GM12878 (cell line): ENCODE measurements around the gene SHISA4. TPM values are rescaled to one million over a fixed set of nuclear protein-coding genes. Genes with fewer than 3 reads are reported as not detected.

ENCODE experiments used
- ASH2L ChIP-seq: fragments of 300-600, 200-600 bp; sonication (generic); IDR thresholded peaks from 2 replicates; pipeline ENCODE4 v1.6.1; 2017; ENCODE audit warnings: low read depth, mild to moderate bottlenecking, borderline replicate concordance
- CBX5 ChIP-seq: sonication (generic); IDR thresholded peaks from 2 replicates; pipeline ENCODE4 v1.6.1; 2016; ENCODE audit warnings: low read depth, moderate library complexity, mild to moderate bottlenecking, inconsistent platforms
- CEBPZ ChIP-seq: fragments of 150-350 bp; IDR thresholded peaks from 2 replicates; pipeline ENCODE4 v1.6.1; 2016; ENCODE audit warnings: low read depth, low read length
- CREM ChIP-seq: IDR thresholded peaks from 2 replicates; pipeline ENCODE4 v1.6.1; 2014; ENCODE audit warnings: antibody characterized with exemption, low read depth
- EZH2 ChIP-seq: IDR thresholded peaks from 2 replicates; pipeline ENCODE4 v1.6.1; 2012; ENCODE audit warnings: low read depth, mild to moderate bottlenecking, control low read depth, inconsistent platforms, low read length, borderline replicate concordance; ENCODE audit not compliant: control insufficient read depth
- MEF2B ChIP-seq: fragments of 450-650 bp; IDR thresholded peaks from 2 replicates; pipeline ENCODE4 v1.6.1; 2018; ENCODE audit warnings: mild to moderate bottlenecking, moderate library complexity; ENCODE audit not compliant: partially characterized antibody, poor library complexity, severe bottlenecking
- PML ChIP-seq: IDR thresholded peaks from 2 replicates; pipeline ENCODE4 v1.6.1; 2012; ENCODE audit warnings: low read length, inconsistent platforms
- RELB ChIP-seq: fragments of 450-650 bp; IDR thresholded peaks from 2 replicates; pipeline ENCODE4 v1.6.1; 2017; ENCODE audit warnings: low read depth, mild to moderate bottlenecking, moderate library complexity
- SMAD1 ChIP-seq: fragments of 450-650 bp; IDR thresholded peaks from 2 replicates; pipeline ENCODE4 v1.6.1; 2018; ENCODE audit warnings: mild to moderate bottlenecking, low read depth; ENCODE audit not compliant: partially characterized antibody
- SRF ChIP-seq, 2 experiments: IDR thresholded peaks; 2 replicates each; pipeline ENCODE4 v1.6.1; 2011; ENCODE audit warnings: low read depth in 2 of 2, low read length in 2 of 2, mild to moderate bottlenecking in 1 of 2, moderate library complexity in 1 of 2
- TAF1 ChIP-seq: IDR thresholded peaks from 2 replicates; pipeline ENCODE4 v1.6.1; 2011; ENCODE audit warnings: mild to moderate bottlenecking, low read depth, low read length, borderline replicate concordance
- TCF3 ChIP-seq: IDR thresholded peaks from 2 replicates; pipeline ENCODE4 v1.6.1; 2012; ENCODE audit warnings: low read depth, mild to moderate bottlenecking, low read length, borderline replicate concordance; ENCODE audit not compliant: insufficient read depth
- ZBTB11 ChIP-seq: fragments of 450-650 bp; formaldehyde crosslinking; IDR thresholded peaks from 2 replicates; pipeline ENCODE4 v1.5.0; 2022; ENCODE audit warnings: mild to moderate bottlenecking, missing genetic modification characterization
- polyA plus RNA-seq, 11 experiments: library from polyadenylated mRNA; depleted of rRNA in 4 of 11; unstranded in 6 of 11; stranded (reverse) in 5 of 11; fragments of >200 nt; fragmentation: Nextera tagmentation in 4 of 11; fragmentation: Illumina TruSeq in 1 of 11; extraction: Ambion mirVana in 4 of 11; extraction: Trizol in 1 of 11; gene quantifications; 1 replicate in 1 of 11; 2 replicates in 10 of 11; pipeline versions ENCODE4 v1.2.1 to v1.2.3, GENCODE V29; 2011 to 2016; ENCODE audit warnings: inconsistent platforms in 2 of 11, missing spikeins in 2 of 11, low read depth in 1 of 11
- total RNA-seq, 4 experiments: library from RNA; depleted of rRNA in 3 of 4; stranded (reverse); fragments of >200 nt in 3 of 4; fragmentation: Illumina TruSeq in 1 of 4; extraction: Trizol in 1 of 4; gene quantifications; 2 replicates each; pipeline versions ENCODE4 v1.2.1 to v1.2.3, GENCODE V29; 2013 to 2021
- TF ChIP-seq, protein P1 (sequence below): fragments of 150-350 bp; IDR thresholded peaks from 2 replicates; pipeline ENCODE4 v1.6.1; 2014; ENCODE audit warnings: mild to moderate bottlenecking, low read depth, low read length
- TF ChIP-seq, protein P2 (sequence below): fragments of 450-650 bp; IDR thresholded peaks from 2 replicates; pipeline ENCODE4 v1.6.1; 2016; ENCODE audit warnings: mild to moderate bottlenecking, moderate library complexity, borderline replicate concordance

SHISA4 gene
- total and polyA plus RNA-seq, 10 of the 15 experiments (the other 5 are each of a cell fraction or from before 2014, with no cell fraction given): 0.07 TPM; not detected in 8

GRCh38 chr1:201882665-201883132, 6.0 kb upstream of the SHISA4 start (continued):
- no peak for TF ChIP-seq ZBTB11
- TF ChIP-seq, protein P1, sequence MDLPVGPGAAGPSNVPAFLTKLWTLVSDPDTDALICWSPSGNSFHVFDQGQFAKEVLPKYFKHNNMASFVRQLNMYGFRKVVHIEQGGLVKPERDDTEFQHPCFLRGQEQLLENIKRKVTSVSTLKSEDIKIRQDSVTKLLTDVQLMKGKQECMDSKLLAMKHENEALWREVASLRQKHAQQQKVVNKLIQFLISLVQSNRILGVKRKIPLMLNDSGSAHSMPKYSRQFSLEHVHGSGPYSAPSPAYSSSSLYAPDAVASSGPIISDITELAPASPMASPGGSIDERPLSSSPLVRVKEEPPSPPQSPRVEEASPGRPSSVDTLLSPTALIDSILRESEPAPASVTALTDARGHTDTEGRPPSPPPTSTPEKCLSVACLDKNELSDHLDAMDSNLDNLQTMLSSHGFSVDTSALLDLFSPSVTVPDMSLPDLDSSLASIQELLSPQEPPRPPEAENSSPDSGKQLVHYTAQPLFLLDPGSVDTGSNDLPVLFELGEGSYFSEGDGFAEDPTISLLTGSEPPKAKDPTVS: no peak
- TF ChIP-seq, protein P2, sequence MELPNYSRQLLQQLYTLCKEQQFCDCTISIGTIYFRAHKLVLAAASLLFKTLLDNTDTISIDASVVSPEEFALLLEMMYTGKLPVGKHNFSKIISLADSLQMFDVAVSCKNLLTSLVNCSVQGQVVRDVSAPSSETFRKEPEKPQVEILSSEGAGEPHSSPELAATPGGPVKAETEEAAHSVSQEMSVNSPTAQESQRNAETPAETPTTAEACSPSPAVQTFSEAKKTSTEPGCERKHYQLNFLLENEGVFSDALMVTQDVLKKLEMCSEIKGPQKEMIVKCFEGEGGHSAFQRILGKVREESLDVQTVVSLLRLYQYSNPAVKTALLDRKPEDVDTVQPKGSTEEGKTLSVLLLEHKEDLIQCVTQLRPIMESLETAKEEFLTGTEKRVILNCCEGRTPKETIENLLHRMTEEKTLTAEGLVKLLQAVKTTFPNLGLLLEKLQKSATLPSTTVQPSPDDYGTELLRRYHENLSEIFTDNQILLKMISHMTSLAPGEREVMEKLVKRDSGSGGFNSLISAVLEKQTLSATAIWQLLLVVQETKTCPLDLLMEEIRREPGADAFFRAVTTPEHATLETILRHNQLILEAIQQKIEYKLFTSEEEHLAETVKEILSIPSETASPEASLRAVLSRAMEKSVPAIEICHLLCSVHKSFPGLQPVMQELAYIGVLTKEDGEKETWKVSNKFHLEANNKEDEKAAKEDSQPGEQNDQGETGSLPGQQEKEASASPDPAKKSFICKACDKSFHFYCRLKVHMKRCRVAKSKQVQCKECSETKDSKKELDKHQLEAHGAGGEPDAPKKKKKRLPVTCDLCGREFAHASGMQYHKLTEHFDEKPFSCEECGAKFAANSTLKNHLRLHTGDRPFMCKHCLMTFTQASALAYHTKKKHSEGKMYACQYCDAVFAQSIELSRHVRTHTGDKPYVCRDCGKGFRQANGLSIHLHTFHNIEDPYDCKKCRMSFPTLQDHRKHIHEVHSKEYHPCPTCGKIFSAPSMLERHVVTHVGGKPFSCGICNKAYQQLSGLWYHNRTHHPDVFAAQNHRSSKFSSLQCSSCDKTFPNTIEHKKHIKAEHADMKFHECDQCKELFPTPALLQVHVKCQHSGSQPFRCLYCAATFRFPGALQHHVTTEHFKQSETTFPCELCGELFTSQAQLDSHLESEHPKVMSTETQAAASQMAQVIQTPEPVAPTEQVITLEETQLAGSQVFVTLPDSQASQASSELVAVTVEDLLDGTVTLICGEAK: no peak
- no peak for TF ChIP-seq MEF2B
- no peak for TF ChIP-seq CBX5
- TF ChIP-seq CREM: peak; percentile 71
- TF ChIP-seq RELB: no peak
- no peak for TF ChIP-seq ASH2L
- no peak for TF ChIP-seq EZH2
- no peak for TF ChIP-seq TAF1
- no peak for TF ChIP-seq SMAD1
- no peak for TF ChIP-seq PML
- TF ChIP-seq SRF (IDR thresholded peaks at IDR 0.05; ENCODE audit: low read depth in 2 of 2, low read length in 2 of 2): peak; percentile 50 to 86; a peak in 3 of 4 replicates
- TF ChIP-seq TCF3: no peak
- TF ChIP-seq CEBPZ: no peak
